ENCODE measurements around the gene ZNF687. TPM values are rescaled to one million over a fixed set of nuclear protein-coding genes. Genes with fewer than 3 reads are reported as not detected.

ZNF687 gene, protein sequence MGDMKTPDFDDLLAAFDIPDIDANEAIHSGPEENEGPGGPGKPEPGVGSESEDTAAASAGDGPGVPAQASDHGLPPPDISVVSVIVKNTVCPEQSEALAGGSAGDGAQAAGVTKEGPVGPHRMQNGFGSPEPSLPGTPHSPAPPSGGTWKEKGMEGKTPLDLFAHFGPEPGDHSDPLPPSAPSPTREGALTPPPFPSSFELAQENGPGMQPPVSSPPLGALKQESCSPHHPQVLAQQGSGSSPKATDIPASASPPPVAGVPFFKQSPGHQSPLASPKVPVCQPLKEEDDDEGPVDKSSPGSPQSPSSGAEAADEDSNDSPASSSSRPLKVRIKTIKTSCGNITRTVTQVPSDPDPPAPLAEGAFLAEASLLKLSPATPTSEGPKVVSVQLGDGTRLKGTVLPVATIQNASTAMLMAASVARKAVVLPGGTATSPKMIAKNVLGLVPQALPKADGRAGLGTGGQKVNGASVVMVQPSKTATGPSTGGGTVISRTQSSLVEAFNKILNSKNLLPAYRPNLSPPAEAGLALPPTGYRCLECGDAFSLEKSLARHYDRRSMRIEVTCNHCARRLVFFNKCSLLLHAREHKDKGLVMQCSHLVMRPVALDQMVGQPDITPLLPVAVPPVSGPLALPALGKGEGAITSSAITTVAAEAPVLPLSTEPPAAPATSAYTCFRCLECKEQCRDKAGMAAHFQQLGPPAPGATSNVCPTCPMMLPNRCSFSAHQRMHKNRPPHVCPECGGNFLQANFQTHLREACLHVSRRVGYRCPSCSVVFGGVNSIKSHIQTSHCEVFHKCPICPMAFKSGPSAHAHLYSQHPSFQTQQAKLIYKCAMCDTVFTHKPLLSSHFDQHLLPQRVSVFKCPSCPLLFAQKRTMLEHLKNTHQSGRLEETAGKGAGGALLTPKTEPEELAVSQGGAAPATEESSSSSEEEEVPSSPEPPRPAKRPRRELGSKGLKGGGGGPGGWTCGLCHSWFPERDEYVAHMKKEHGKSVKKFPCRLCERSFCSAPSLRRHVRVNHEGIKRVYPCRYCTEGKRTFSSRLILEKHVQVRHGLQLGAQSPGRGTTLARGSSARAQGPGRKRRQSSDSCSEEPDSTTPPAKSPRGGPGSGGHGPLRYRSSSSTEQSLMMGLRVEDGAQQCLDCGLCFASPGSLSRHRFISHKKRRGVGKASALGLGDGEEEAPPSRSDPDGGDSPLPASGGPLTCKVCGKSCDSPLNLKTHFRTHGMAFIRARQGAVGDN
- 29.0 and 31.0 TPM in 2 replicates for total RNA-seq (2014; rRNA removed; shearing (Covaris generic))
- 41.3 and 49.3 TPM in 2 replicates for polyA plus RNA-seq (2015; cell fraction: cytosol; rRNA removed)
- polyA plus RNA-seq (2015; cell fraction: nucleus; rRNA removed): 52.9 and 67.5 TPM in 2 replicates

DNA sequence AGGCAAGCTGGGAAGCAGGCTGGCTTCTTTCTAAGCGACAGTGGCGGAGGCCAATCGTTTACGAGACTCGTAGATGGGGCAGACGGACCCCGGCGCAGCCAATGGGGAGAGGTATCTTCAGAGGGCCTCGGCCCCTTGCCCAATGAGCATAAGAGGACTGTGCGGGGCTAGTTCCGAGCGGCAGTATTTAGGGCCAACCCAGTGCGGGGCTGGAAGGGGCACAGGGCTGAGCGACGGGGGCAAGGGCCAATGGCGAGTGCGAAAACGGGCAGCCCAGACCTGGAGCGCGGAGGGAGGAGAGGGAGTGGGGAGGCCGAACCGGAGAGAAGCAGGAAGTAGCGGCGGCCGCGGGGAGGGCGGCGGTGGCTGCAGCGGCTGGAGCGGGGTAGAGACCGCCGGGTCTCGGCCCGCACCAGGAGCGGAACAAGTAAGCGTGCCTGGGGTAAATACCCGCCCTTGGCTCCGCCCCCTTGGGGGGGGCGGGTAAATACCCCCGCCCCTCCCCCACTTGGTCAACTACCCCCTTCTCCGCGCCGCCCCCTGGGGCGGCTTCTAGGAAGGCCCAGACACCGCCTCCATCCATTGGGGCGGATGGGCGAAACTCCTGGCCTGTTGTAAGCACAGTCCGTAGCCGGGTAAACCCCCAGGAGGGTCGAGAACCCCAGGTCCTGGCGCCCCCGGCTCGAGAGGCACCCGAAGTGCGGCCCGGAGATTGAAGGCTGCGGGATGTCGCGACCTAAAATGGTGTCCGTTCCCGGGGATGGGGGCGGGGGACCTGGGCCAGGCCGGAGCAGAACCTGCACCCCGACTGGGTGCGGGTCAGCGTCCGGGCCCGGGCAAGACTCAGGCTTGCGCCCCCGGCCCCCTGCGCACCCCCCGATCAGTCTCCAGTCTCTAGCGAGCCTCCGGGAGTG is at the start of gene ZNF687:
TSS of gene ZNF687 (plus strand) at position 331 of the 914 bp plus-strand sequence. CDS start 3,993 bp downstream, outside the sequence.
- DNase-seq (ENCODE audit: low read depth, low spot score): peak; percentile 100
- in situ Hi-C loops (cut with HindIII; ENCODE audit: low pct_unique_long_range_greater_than_20kb, low sequenced_read_pairs): no loop called here

GRCh38 chr1:151235235-151235634 is 46.9 kb upstream of the ZNF687 start:
- DNase-seq (ENCODE audit: low read depth, low spot score): no peak
- in situ Hi-C loops (cut with HindIII; ENCODE audit: low pct_unique_long_range_greater_than_20kb, low sequenced_read_pairs): no loop called here

GRCh38 chr1:151237678-151238466 is 44.2 kb upstream of the ZNF687 start:
- in situ Hi-C loops (cut with HindIII; ENCODE audit: low pct_unique_long_range_greater_than_20kb, low sequenced_read_pairs): no loop called here

GRCh38 chr1:151238467-151238739 is 43.7 kb upstream of the ZNF687 start:
- DNase-seq (ENCODE audit: low read depth, low spot score): peak; percentile 81
- in situ Hi-C loops (cut with HindIII; ENCODE audit: low pct_unique_long_range_greater_than_20kb, low sequenced_read_pairs): no loop called here

More at GRCh38 chr1:151237678-151238466, 44.2 kb upstream of the ZNF687 start:
- DNase-seq (ENCODE audit: low read depth, low spot score): no peak

DNA sequence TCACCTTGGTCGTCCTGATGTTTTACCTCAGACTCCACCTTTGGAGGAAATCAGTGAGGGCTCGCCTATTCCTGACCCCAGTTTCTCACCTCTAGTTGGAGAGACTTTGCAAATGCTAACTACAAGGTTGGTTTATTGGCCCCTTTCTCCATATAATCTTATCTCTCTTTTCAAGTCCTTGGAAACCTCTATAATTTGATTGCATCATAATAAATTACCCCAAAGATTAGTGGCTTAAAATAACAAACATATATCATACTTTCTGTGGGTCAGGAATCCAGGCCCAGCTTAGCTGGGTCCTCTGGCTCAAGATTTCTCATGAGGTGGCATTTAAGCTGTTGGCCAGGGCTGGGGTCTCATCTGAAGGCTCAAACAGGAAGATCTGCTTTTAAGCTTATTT is 39.7 kb upstream of the ZNF687 start:
- DNase-seq (ENCODE audit: low read depth, low spot score): no peak
- in situ Hi-C loops (cut with HindIII; ENCODE audit: low pct_unique_long_range_greater_than_20kb, low sequenced_read_pairs): no loop called here

GRCh38 chr1:151243683-151244216 is 38.3 kb upstream of the ZNF687 start:
- in situ Hi-C loops (cut with HindIII; ENCODE audit: low pct_unique_long_range_greater_than_20kb, low sequenced_read_pairs): no loop called here
- DNase-seq (ENCODE audit: low read depth, low spot score): no peak

DNA sequence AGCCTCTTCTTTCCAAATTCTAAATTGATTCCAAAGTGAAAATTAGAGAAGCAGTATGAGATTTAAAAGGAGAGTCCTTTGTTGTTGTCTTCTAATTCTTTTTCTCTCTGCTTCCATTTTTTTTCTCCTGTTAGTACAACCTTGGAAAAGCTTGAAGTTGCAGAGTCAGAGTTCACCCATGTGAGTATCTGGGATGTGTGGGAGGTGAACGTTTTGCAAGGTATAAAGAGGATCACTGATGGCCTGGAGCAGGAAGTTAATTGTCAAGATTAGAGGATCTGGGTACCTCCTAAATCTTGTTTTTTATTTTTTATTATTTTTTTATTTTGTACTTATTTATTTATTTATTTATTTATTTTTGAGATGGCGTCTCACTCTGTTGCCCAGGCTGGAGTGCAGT is 35.3 kb upstream of the ZNF687 start:
- DNase-seq (ENCODE audit: low read depth, low spot score): no peak
- in situ Hi-C loops (cut with HindIII; ENCODE audit: low pct_unique_long_range_greater_than_20kb, low sequenced_read_pairs): no loop called here

- peak; percentile 93 for DNase-seq (ENCODE audit: low read depth, low spot score)
- in situ Hi-C loops (cut with HindIII; ENCODE audit: low pct_unique_long_range_greater_than_20kb, low sequenced_read_pairs): loop anchor here (25.0 kb wide), 1 partner anchor 2010 kb away; the partner anchor contains the start of gene LORICRIN
Measured at GRCh38 chr1:151251656-151252470, 30.2 kb upstream of the ZNF687 start.

GRCh38 chr1:151254217-151255213 is 27.6 kb upstream of the ZNF687 start, which contains the start of gene PSMD4:
Gene PSMD4, plus strand, starts transcription at chr1:151254734. Its CDS starts 49 bp downstream, at chr1:151254783.
- in situ Hi-C loops (cut with HindIII; ENCODE audit: low pct_unique_long_range_greater_than_20kb, low sequenced_read_pairs): loop anchor here (25.0 kb wide), 1 partner anchor 2008 kb away; the partner anchor contains the start of gene LORICRIN
- peak; percentile 99 for DNase-seq (ENCODE audit: low read depth, low spot score)

- no peak for DNase-seq (ENCODE audit: low read depth, low spot score)
- in situ Hi-C loops (cut with HindIII; ENCODE audit: low pct_unique_long_range_greater_than_20kb, low sequenced_read_pairs): loop anchor here (25.0 kb wide), 1 partner anchor 2007 kb away; the partner anchor contains the start of gene LORICRIN
Measured at GRCh38 chr1:151255381-151255780, 26.7 kb upstream of the ZNF687 start.

DNA sequence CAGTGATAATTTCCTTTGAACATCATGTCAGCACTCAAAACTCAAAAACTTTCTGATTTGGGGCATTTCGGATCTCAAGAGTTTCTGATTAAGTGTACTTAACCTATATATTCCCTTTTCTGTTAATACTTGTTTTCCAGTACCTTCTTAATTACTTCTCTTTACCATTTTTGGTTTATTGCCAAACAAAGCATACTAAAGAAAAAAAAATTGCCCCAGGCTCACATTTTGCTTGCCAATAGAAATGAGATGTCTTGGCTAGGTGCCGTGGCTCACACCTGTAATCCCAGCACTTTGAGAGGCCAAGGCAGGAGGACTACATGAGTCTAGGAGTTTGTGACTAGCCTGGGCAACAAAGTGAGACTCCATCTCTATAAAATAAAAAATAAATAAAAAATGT is 22.7 kb upstream of the ZNF687 start:
- in situ Hi-C loops (cut with HindIII; ENCODE audit: low pct_unique_long_range_greater_than_20kb, low sequenced_read_pairs): loop anchor here (25.0 kb wide), 1 partner anchor 2003 kb away; the partner anchor contains the start of gene LORICRIN
- DNase-seq (ENCODE audit: low read depth, low spot score): no peak

DNA sequence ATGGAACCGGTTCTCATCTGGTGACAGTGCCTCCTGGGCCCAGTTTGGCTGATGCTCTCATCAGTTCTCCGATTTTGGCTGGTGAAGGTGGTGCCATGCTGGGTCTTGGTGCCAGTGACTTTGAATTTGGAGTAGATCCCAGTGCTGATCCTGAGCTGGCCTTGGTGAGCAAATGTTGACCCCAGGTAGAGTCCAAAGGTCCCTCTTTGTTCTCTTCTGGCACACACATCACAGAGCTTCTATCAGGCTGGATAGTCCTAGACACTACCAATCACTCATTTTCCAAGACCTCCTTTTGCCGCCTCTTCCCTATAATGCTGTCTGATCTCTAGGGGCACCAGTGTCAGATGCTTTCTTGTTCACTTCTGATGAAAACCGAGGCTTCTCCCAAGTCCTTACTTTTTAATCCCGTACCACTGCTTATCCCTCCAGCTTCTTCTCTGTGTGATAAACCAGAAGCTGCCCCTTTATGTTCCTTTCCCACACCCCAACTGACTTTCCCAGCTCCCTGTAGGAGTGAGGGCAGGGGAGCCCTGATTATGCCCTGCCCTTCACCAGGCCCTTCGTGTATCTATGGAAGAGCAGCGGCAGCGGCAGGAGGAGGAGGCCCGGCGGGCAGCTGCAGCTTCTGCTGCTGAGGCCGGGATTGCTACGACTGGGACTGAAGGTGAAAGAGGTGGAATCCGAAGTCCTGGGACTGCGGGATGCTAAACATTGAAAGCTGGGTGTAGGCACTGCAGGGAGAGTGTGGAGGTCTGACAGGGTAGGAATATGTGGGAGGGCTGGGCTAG is 16.5 kb upstream of the ZNF687 start:
- DNase-seq (ENCODE audit: low read depth, low spot score): no peak
- in situ Hi-C loops (cut with HindIII; ENCODE audit: low pct_unique_long_range_greater_than_20kb, low sequenced_read_pairs): loop anchor here (25.0 kb wide), 1 partner anchor 1997 kb away; the partner anchor contains the start of gene LORICRIN

- in situ Hi-C loops (cut with HindIII; ENCODE audit: low pct_unique_long_range_greater_than_20kb, low sequenced_read_pairs): loop anchor here (25.0 kb wide), 1 partner anchor 1996 kb away; the partner anchor contains the start of gene LORICRIN
- DNase-seq (ENCODE audit: low read depth, low spot score): no peak
Measured at GRCh38 chr1:151266315-151266714, 15.8 kb upstream of the ZNF687 start.

Measured in SK-MEL-5 (cell line).